Measurements from ENCODE around the gene TMEM186.
"Not testable (repeated sequence)": the region's sequence is repeated elsewhere in the genome, so short reads cannot be mapped to it uniquely, and the experiment has no call there.

TMEM186 gene

GRCh38 chr16:8797364-8798173 is at the start of gene TMEM186, which contains the start of gene PMM2:
Gene TMEM186, minus strand, starts transcription at chr16:8797639. Its CDS starts 25 bp downstream, at chr16:8797614.
Gene PMM2, plus strand, starts transcription at chr16:8797839. Its CDS starts 44 bp downstream, at chr16:8797883.
- peak within 1 kb of the TSS; percentile 67 for H3K27ac ChIP-seq (ENCODE audit: low read depth, low read length)
- H3K27me3 ChIP-seq (ENCODE audit: control insufficient read depth in 1 of 2, insufficient read depth in 2 of 2, low read length in 2 of 2), result no peaks in the 10 kb centered on the region
- H3K4me3 ChIP-seq (ENCODE audit: low read depth in 1 of 2, low read length in 2 of 2), result peak within 1 kb of the TSS; percentile 84 to 98
- peaks cover 11% of the 10 kb centered on the region for H3K36me3 ChIP-seq (ENCODE audit: insufficient read depth, low read length)
- H3K9me3 ChIP-seq (ENCODE audit: low read length), result no peaks in the 10 kb centered on the region
- H3K4me1 ChIP-seq (ENCODE audit: insufficient read depth, low read length), result peaks cover 21% of the 10 kb centered on the region
- peak within 1 kb of the TSS; percentile 75 for H3K9ac ChIP-seq (ENCODE audit: low read length)

DNA sequence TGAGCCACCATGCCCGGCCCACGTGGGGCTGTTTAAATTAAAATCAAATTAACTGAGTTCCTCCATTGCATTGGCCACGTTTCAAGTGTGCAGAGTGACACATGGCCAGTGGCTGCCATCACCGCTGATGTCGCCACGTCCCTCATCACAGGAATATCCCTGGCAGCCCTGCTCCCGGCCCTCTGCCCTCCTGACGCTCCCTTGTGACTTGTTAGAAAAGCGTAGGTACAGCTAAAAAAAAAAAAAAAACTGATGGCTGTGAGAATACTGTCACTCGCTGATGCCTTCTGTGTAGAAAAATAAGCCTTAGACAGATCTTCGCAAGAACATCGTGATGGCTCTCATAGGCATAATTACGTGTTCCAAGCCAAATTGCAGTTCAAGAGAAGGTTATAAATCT is 49.7 kb upstream of the TMEM186 start:
- H3K4me1 ChIP-seq (ENCODE audit: insufficient read depth, low read length), result peaks cover 6% of the 10 kb centered on the region
- H3K36me3 ChIP-seq (ENCODE audit: insufficient read depth, low read length), result peaks cover 12% of the 10 kb centered on the region
- H3K9ac ChIP-seq (ENCODE audit: low read length), result no peak overlapping the region
- H3K9me3 ChIP-seq (ENCODE audit: low read length), result no peaks in the 10 kb centered on the region
- H3K27ac ChIP-seq (ENCODE audit: low read depth, low read length), result no peak overlapping the region
- H3K27me3 ChIP-seq (ENCODE audit: control insufficient read depth in 1 of 2, insufficient read depth in 2 of 2, low read length in 2 of 2), result no peaks in the 10 kb centered on the region
- no peak overlapping the region for H3K4me3 ChIP-seq (ENCODE audit: low read depth in 1 of 2, low read length in 2 of 2)

GRCh38 chr16:8846401-8846932 is 49.0 kb upstream of the TMEM186 start:
- peaks cover 12% of the 10 kb centered on the region for H3K36me3 ChIP-seq (ENCODE audit: insufficient read depth, low read length)
- no peak overlapping the region for H3K27ac ChIP-seq (ENCODE audit: low read depth, low read length)
- H3K27me3 ChIP-seq (ENCODE audit: control insufficient read depth in 1 of 2, insufficient read depth in 2 of 2, low read length in 2 of 2), result no peaks in the 10 kb centered on the region
- H3K9me3 ChIP-seq (ENCODE audit: low read length), result no peaks in the 10 kb centered on the region
- no peak overlapping the region for H3K9ac ChIP-seq (ENCODE audit: low read length)
- peaks cover 6% of the 10 kb centered on the region for H3K4me1 ChIP-seq (ENCODE audit: insufficient read depth, low read length)
- H3K4me3 ChIP-seq (ENCODE audit: low read depth in 1 of 2, low read length in 2 of 2), result no peak overlapping the region

- H3K27ac ChIP-seq (ENCODE audit: low read depth, low read length), result no peak overlapping the region
Measured at GRCh38 chr16:8845699-8846298, 48.4 kb upstream of the TMEM186 start.

GRCh38 chr16:8843296-8843695 is 45.9 kb upstream of the TMEM186 start:
- H3K27ac ChIP-seq (ENCODE audit: low read depth, low read length); H3K9ac ChIP-seq (ENCODE audit: low read length); H3K4me3 ChIP-seq (ENCODE audit: low read depth in 1 of 2, low read length in 2 of 2); H3K4me1 ChIP-seq (ENCODE audit: insufficient read depth, low read length); H3K36me3 ChIP-seq (ENCODE audit: insufficient read depth, low read length); H3K9me3 ChIP-seq (ENCODE audit: low read length); H3K27me3 ChIP-seq (ENCODE audit: control insufficient read depth in 1 of 2, insufficient read depth in 2 of 2, low read length in 2 of 2): not testable (repeated sequence)

More at GRCh38 chr16:8845699-8846298, 48.4 kb upstream of the TMEM186 start:
- Histone ChIP-seq H3K9ac (ENCODE audit: low read length) (no peak overlapping the region), H3K27me3 (ENCODE audit: control insufficient read depth in 1 of 2, insufficient read depth in 2 of 2, low read length in 2 of 2) (no peaks in the 10 kb centered on the region), H3K4me3 (ENCODE audit: low read depth in 1 of 2, low read length in 2 of 2) (no peak overlapping the region), H3K9me3 (ENCODE audit: low read length) (no peaks in the 10 kb centered on the region), H3K4me1 (ENCODE audit: insufficient read depth, low read length) (peaks cover 6% of the 10 kb centered on the region), H3K36me3 (ENCODE audit: insufficient read depth, low read length) (peaks cover 12% of the 10 kb centered on the region)

DNA sequence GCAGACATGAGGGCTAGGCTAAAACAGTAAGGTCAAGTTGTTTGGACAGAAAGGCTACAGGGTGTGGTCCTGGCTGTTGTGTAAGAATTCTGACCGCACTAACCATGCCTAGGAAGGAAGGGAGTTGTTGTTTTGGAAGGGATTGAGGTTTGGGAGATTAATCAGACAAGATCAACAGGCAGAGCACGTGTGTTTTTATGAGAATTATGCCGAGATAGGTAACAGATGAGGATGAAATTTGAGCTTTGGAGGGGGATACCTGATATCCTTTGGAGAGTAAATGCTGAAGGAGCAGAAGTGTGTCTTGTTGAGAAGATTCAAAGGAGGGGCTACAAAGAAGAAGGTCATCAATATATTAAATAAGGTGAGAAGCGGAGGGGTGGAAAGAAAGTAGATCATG is 44.6 kb upstream of the TMEM186 start:
- H3K36me3 ChIP-seq (ENCODE audit: insufficient read depth, low read length); H3K9me3 ChIP-seq (ENCODE audit: low read length); H3K9ac ChIP-seq (ENCODE audit: low read length); H3K4me3 ChIP-seq (ENCODE audit: low read depth in 1 of 2, low read length in 2 of 2); H3K27ac ChIP-seq (ENCODE audit: low read depth, low read length); H3K4me1 ChIP-seq (ENCODE audit: insufficient read depth, low read length); H3K27me3 ChIP-seq (ENCODE audit: control insufficient read depth in 1 of 2, insufficient read depth in 2 of 2, low read length in 2 of 2): not testable (repeated sequence)

- H3K27ac ChIP-seq (ENCODE audit: low read depth, low read length); H3K27me3 ChIP-seq (ENCODE audit: control insufficient read depth in 1 of 2, insufficient read depth in 2 of 2, low read length in 2 of 2); H3K9me3 ChIP-seq (ENCODE audit: low read length); H3K36me3 ChIP-seq (ENCODE audit: insufficient read depth, low read length); H3K9ac ChIP-seq (ENCODE audit: low read length); H3K4me1 ChIP-seq (ENCODE audit: insufficient read depth, low read length); H3K4me3 ChIP-seq (ENCODE audit: low read depth in 1 of 2, low read length in 2 of 2): not testable (repeated sequence)
Measured at GRCh38 chr16:8837594-8837993, 40.2 kb upstream of the TMEM186 start.

DNA sequence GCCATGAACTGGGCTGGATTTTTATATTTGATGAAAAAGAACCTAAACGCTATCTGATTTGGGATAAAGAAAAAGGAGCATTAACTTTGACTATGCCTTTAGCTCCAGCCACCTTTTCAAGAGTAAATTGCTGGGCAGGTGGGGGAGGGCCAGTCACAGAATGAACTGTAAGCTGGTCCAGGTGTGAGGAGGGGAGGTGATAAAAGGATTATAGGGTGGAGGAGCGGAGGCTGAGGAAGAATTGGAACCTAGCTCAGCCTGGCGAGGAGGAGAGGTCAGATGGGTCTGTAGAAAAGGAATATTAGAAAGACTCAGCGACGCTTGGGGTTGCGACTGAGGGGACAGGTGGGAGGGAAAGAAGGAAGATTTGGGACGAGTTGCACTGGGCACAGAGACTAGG is 39.4 kb upstream of the TMEM186 start:
- H3K4me1 ChIP-seq (ENCODE audit: insufficient read depth, low read length); H3K4me3 ChIP-seq (ENCODE audit: low read depth in 1 of 2, low read length in 2 of 2); H3K36me3 ChIP-seq (ENCODE audit: insufficient read depth, low read length); H3K27ac ChIP-seq (ENCODE audit: low read depth, low read length); H3K9ac ChIP-seq (ENCODE audit: low read length); H3K27me3 ChIP-seq (ENCODE audit: control insufficient read depth in 1 of 2, insufficient read depth in 2 of 2, low read length in 2 of 2); H3K9me3 ChIP-seq (ENCODE audit: low read length): not testable (repeated sequence)

DNA sequence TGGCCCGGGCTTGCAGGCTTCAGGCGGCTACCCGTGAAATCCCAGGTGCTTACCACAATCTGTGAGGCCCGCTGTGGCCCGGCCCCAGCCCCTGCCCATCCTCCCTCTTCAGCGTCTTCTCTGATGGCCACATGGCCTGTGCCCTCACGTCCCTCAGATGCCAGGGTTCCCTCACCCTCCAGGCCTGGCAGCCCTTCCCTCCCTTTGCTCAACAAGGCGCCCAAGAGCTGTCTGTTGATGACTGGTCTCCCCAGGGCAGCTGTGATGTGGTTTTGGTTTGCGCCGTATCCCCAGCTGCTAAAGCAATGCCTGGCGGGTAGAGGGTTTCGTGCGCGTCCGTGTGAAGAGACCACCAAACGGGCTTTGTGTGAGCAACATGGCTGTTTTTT is 35.3 kb upstream of the TMEM186 start:
- no peaks in the 10 kb centered on the region for H3K9me3 ChIP-seq (ENCODE audit: low read length)
- no peaks in the 10 kb centered on the region for H3K27me3 ChIP-seq (ENCODE audit: control insufficient read depth in 1 of 2, insufficient read depth in 2 of 2, low read length in 2 of 2)
- H3K4me1 ChIP-seq (ENCODE audit: insufficient read depth, low read length), result no peaks in the 10 kb centered on the region
- no peak overlapping the region for H3K27ac ChIP-seq (ENCODE audit: low read depth, low read length)
- H3K9ac ChIP-seq (ENCODE audit: low read length), result no peak overlapping the region
- H3K4me3 ChIP-seq (ENCODE audit: low read depth in 1 of 2, low read length in 2 of 2), result no peak overlapping the region
- H3K36me3 ChIP-seq (ENCODE audit: insufficient read depth, low read length), result peaks cover 11% of the 10 kb centered on the region

- Histone ChIP-seq H3K36me3 (ENCODE audit: insufficient read depth, low read length) (peaks cover 11% of the 10 kb centered on the region), H3K9me3 (ENCODE audit: low read length) (no peaks in the 10 kb centered on the region), H3K4me1 (ENCODE audit: insufficient read depth, low read length) (no peaks in the 10 kb centered on the region), H3K9ac (ENCODE audit: low read length) (no peak overlapping the region), H3K27me3 (ENCODE audit: control insufficient read depth in 1 of 2, insufficient read depth in 2 of 2, low read length in 2 of 2) (no peaks in the 10 kb centered on the region), H3K4me3 (ENCODE audit: low read depth in 1 of 2, low read length in 2 of 2) (no peak overlapping the region), H3K27ac (ENCODE audit: low read depth, low read length) (no peak overlapping the region)
Measured at GRCh38 chr16:8831871-8832716, 34.7 kb upstream of the TMEM186 start.

- H3K4me3 ChIP-seq (ENCODE audit: low read depth in 1 of 2, low read length in 2 of 2), result no peak overlapping the region
- H3K9me3 ChIP-seq (ENCODE audit: low read length), result no peaks in the 10 kb centered on the region
- peaks cover 11% of the 10 kb centered on the region for H3K36me3 ChIP-seq (ENCODE audit: insufficient read depth, low read length)
- H3K27ac ChIP-seq (ENCODE audit: low read depth, low read length), result no peak overlapping the region
- H3K9ac ChIP-seq (ENCODE audit: low read length), result no peak overlapping the region
- no peaks in the 10 kb centered on the region for H3K4me1 ChIP-seq (ENCODE audit: insufficient read depth, low read length)
- H3K27me3 ChIP-seq (ENCODE audit: control insufficient read depth in 1 of 2, insufficient read depth in 2 of 2, low read length in 2 of 2), result no peaks in the 10 kb centered on the region
Measured at GRCh38 chr16:8831450-8831849, 34.0 kb upstream of the TMEM186 start.
